T-cell (primary cell): ENCODE data around the gene PDSS2. TPM values are rescaled to one million over a fixed set of nuclear protein-coding genes. Genes with fewer than 3 reads are reported as not detected.
"Not testable (repeated sequence)": the region's sequence is repeated elsewhere in the genome, so short reads cannot be mapped to it uniquely, and the experiment has no call there.

Source experiments
- ATAC-seq, 4 experiments: fragments of 200-7000 bp in 3 of 4; fragments of 150-1000 bp in 1 of 4; cut with Tn5 transposase; replicated peaks in 1 of 4; 1 replicate in 3 of 4; 2 replicates in 1 of 4; pipeline ENCODE4 v1.10.0; 2021; ENCODE audit warnings: moderate library complexity in 3 of 4, mild to moderate bottlenecking in 2 of 4, moderate number of reproducible peaks in 1 of 4
- CTCF ChIA-PET, 2 donors: fragments of 300-600 bp; sonication (Branson Sonifier 250); formaldehyde crosslinking; loops; one replicate each; lab custom pipeline; 2022; ENCODE audit warnings: antibody characterized with exemption in 2 of 2; lab: Charles Lee
- POLR2A ChIA-PET, 2 donors: fragments of 300-600 bp; sonication (Branson Sonifier 250); formaldehyde crosslinking; loops; one replicate each; lab custom pipeline; 2022; ENCODE audit warnings: antibody characterized with exemption in 2 of 2; lab: Charles Lee
- DNase-seq, 35 experiments: peaks; one replicate each; pipeline versions ENCODE4 v3.0.0 to v3.0.0-alpha.2; 2013 to 2023
- H3K27ac ChIP-seq: one replicate; pipeline ENCODE4 v1.5.1; 2013; ENCODE audit warnings: low read length
- H3K27me3 ChIP-seq, 2 experiments: replicated peaks in 1 of 2; 1 replicate in 1 of 2; 2 replicates in 1 of 2; pipeline versions ENCODE4 v1.6.1 to v1.7.0; 2013; ENCODE audit warnings: low read length in 1 of 2, mixed read lengths in 1 of 2; ENCODE audit not compliant: control insufficient read depth in 2 of 2, insufficient read depth in 2 of 2; ENCODE audit errors: extremely low read depth in 1 of 2
- H3K36me3 ChIP-seq, 2 donors: 1 replicate in 1 of 2; 2 replicates in 1 of 2; pipeline versions ENCODE4 v1.6.1 to v1.7.0; 2013; ENCODE audit warnings: low read length in 1 of 2; ENCODE audit not compliant: control insufficient read depth in 2 of 2, insufficient read depth in 1 of 2; ENCODE audit errors: extremely low read depth in 1 of 2
- H3K4me1 ChIP-seq, 2 experiments: 1 replicate in 1 of 2; 2 replicates in 1 of 2; pipeline versions ENCODE4 v1.6.1 to v1.7.0; 2013; ENCODE audit warnings: low read length in 2 of 2, mixed read lengths in 1 of 2; ENCODE audit not compliant: insufficient read depth in 2 of 2, control insufficient read depth in 1 of 2; ENCODE audit errors: extremely low read depth in 1 of 2
- H3K4me3 ChIP-seq, 2 donors: 1 replicate in 1 of 2; 2 replicates in 1 of 2; pipeline versions ENCODE4 v1.5.1 to v1.7.0; 2013; ENCODE audit warnings: mild to moderate bottlenecking in 2 of 2, low read length in 1 of 2, moderate library complexity in 1 of 2; ENCODE audit not compliant: control insufficient read depth in 1 of 2; ENCODE audit errors: extremely low read depth in 1 of 2
- H3K9me3 ChIP-seq: 2 replicates; pipeline ENCODE4 v1.7.0; 2013
- H3K27ac Mint-ChIP-seq, 2 donors: one replicate each; pipeline ENCODE4 v1.8.0; 2020 to 2021; ENCODE audit warnings: mild to moderate bottlenecking in 2 of 2, mixed read lengths in 2 of 2
- H3K27me3 Mint-ChIP-seq, 2 donors: one replicate each; pipeline ENCODE4 v1.8.0; 2021 to 2022; ENCODE audit warnings: mixed read lengths in 2 of 2
- H3K36me3 Mint-ChIP-seq: one replicate; pipeline ENCODE4 v1.8.0; 2021; ENCODE audit warnings: mixed read lengths
- H3K4me1 Mint-ChIP-seq, 3 donors: one replicate each; pipeline ENCODE4 v1.8.0; 2020 to 2022; ENCODE audit warnings: mixed read lengths in 3 of 3, mild to moderate bottlenecking in 1 of 3
- H3K4me3 Mint-ChIP-seq, 3 donors: one replicate each; pipeline ENCODE4 v1.8.0; 2020 to 2022; ENCODE audit warnings: mild to moderate bottlenecking in 3 of 3, mixed read lengths in 3 of 3, moderate library complexity in 3 of 3
- H3K9me3 Mint-ChIP-seq, 3 donors: one replicate each; pipeline ENCODE4 v1.8.0; 2020 to 2022; ENCODE audit warnings: mixed read lengths in 3 of 3
- WGBS: methylation state at CpG from one replicate; pipeline ENCODE4 v1.1.5; 2013; ENCODE audit warnings: missing lambda C conversion rate; ENCODE audit not compliant: insufficient coverage; 5-methylcytosine and 5-hydroxymethylcytosine counted together
- total RNA-seq, 35 experiments: library from RNA in 6 of 35; stranded (reverse) in 6 of 35; fragments of 120-200 nt in 1 of 35; gene quantifications; one replicate each; pipeline versions ENCODE4 v1.2.1 to v1.2.4 and lab custom pipeline; 2013 to 2026

PDSS2 gene
- total RNA-seq, 5 donors from 2014 or later (not counting 1 experiment from before 2014, with no cell fraction given): 10.8 to 13.6 (median 11.8) TPM

GRCh38 chr6:107198631-107199416, 260.5 kb downstream of the PDSS2 start:
- H3K4me1 ChIP-seq: no peaks in the 10 kb centered on the region
- H3K4me1 Mint-ChIP-seq: no peaks in the 10 kb centered on the region
- no peaks in the 10 kb centered on the region for H3K27me3 Mint-ChIP-seq
- CTCF ChIA-PET: no interaction called here
- H3K9me3 Mint-ChIP-seq: no peaks in the 10 kb centered on the region
- POLR2A ChIA-PET: no interaction called here
- H3K27ac ChIP-seq: no peak overlapping the region
- H3K36me3 Mint-ChIP-seq: peaks cover 41% of the 10 kb centered on the region
- 100% methylated on average over 1 of the region's 7 CpGs for WGBS
- H3K27me3 ChIP-seq: no peaks in the 10 kb centered on the region
- ATAC-seq (no peak), DNase-seq (no peak)
- H3K27ac Mint-ChIP-seq: no peak overlapping the region
- no peaks in the 10 kb centered on the region for H3K9me3 ChIP-seq
- H3K4me3 Mint-ChIP-seq: no peak overlapping the region
- H3K4me3 ChIP-seq: no peak overlapping the region
- H3K36me3 ChIP-seq: no peaks in the 10 kb centered on the region

DNA sequence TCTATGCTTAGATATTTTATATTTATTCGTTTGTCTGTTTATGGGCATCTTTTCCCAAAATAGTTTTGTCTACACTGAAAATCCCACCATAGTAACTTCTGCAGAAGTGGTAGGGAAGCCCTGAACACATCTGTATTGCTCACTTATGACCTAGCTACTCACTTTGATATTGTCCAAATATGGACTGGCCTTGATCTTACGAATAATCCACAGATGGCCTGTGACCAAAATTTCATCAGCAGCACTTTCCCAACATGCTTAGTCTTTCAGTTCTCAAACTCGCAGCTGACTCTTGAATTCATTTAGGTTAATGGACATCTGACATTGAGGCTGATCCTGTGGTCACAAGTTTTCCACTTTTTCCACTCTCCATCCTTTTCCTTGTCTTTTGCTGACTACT, 263.2 kb downstream of the PDSS2 start:
- DNase-seq (no peak), ATAC-seq (no peak)
- H3K27ac ChIP-seq: no peak overlapping the region
- no peaks in the 10 kb centered on the region for H3K9me3 Mint-ChIP-seq
- ChIA-PET CTCF (no interaction called here), POLR2A (no interaction called here)
- no peaks in the 10 kb centered on the region for H3K9me3 ChIP-seq
- H3K4me3 Mint-ChIP-seq: no peak overlapping the region
- peaks cover 47% of the 10 kb centered on the region for H3K36me3 Mint-ChIP-seq
- H3K4me1 ChIP-seq: no peaks in the 10 kb centered on the region
- no CpG with 5 or more reads among the region's 3 CpGs for WGBS
- no peak overlapping the region for H3K27ac Mint-ChIP-seq
- H3K36me3 ChIP-seq: peaks cover 0 to 2% of the 10 kb centered on the region in 2 donors
- no peaks in the 10 kb centered on the region for H3K4me1 Mint-ChIP-seq
- H3K27me3 ChIP-seq: no peaks in the 10 kb centered on the region
- H3K4me3 ChIP-seq: no peak overlapping the region
- no peaks in the 10 kb centered on the region for H3K27me3 Mint-ChIP-seq

- CTCF ChIA-PET, H3K27ac ChIP-seq, H3K4me3 Mint-ChIP-seq, H3K4me3 ChIP-seq, H3K4me1 ChIP-seq, H3K4me1 Mint-ChIP-seq, H3K27me3 ChIP-seq, H3K9me3 ChIP-seq, H3K27me3 Mint-ChIP-seq, DNase-seq, H3K9me3 Mint-ChIP-seq, H3K36me3 ChIP-seq, H3K27ac Mint-ChIP-seq, ATAC-seq: not testable (repeated sequence)
- 97% methylated on average over 4 of the region's 8 CpGs for WGBS
- H3K36me3 Mint-ChIP-seq: peaks cover 55% of the 10 kb centered on the region
- POLR2A ChIA-PET: interaction anchor here in 1 of 2 donors (0.6 to 0.7 kb wide), 2 partner anchors 13 to 736 kb away, joined by 5 to 6 read pairs; no protein-coding TSS in a partner anchor
Measured at GRCh38 chr6:107194723-107195122, 264.6 kb downstream of the PDSS2 start.

GRCh38 chr6:107192830-107193229, 266.5 kb downstream of the PDSS2 start:
- Mint-ChIP-seq H3K36me3 (peaks cover 54% of the 10 kb centered on the region), H3K9me3 (no peaks in the 10 kb centered on the region), H3K27me3 (no peaks in the 10 kb centered on the region), H3K27ac (no peak overlapping the region), H3K4me3 (no peak overlapping the region), H3K4me1 (no peaks in the 10 kb centered on the region)
- DNase-seq: no peak
- no peak for ATAC-seq
- H3K27ac ChIP-seq: no peak overlapping the region
- ChIA-PET POLR2A (no interaction called here), CTCF (no interaction called here)
- H3K4me3 ChIP-seq: no peak overlapping the region
- H3K4me1 ChIP-seq: no peaks in the 10 kb centered on the region
- H3K27me3 ChIP-seq: no peaks in the 10 kb centered on the region
- no peaks in the 10 kb centered on the region for H3K9me3 ChIP-seq
- peaks cover 0 to 2% of the 10 kb centered on the region in 2 donors for H3K36me3 ChIP-seq
- WGBS: 90% methylated on average over 2 of the region's 4 CpGs

DNA sequence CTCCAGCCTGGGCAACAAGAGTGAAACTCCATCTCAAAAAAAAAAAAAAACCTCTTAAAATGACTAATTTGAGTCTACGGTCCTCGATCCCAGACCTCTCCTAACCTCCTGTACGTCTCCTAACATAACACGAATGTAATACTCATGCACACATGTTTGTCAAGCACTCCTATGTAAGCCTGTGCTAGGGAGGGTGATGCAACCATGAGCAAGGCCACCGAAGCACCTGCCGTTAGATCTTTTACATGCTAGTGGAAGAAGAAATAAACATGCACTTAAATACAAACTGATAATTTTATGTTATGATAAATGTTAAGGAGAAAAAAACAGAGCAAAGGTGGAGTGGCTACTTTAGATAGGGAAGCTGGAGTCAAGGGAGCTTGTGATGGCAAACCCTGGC, 271.7 kb downstream of the PDSS2 start:
- DNase-seq: no peak
- 80% methylated on average over 2 of the region's 6 CpGs for WGBS
- POLR2A ChIA-PET: no interaction called here
- CTCF ChIA-PET: interaction anchor here in 1 of 2 donors (0.7 kb wide), 1 partner anchor 1237 kb away, joined by 5 read pairs; no protein-coding TSS in a partner anchor
- ATAC-seq: no peak
- no peaks in the 10 kb centered on the region for H3K27me3 Mint-ChIP-seq
- Histone ChIP-seq H3K4me3 (no peak overlapping the region), H3K36me3 (peaks cover 0 to 2% of the 10 kb centered on the region in 2 donors), H3K27me3 (no peaks in the 10 kb centered on the region), H3K27ac (no peak overlapping the region), H3K4me1 (no peaks in the 10 kb centered on the region), H3K9me3 (no peaks in the 10 kb centered on the region)
- H3K36me3 Mint-ChIP-seq: peaks cover 52% of the 10 kb centered on the region
- no peaks in the 10 kb centered on the region for H3K9me3 Mint-ChIP-seq
- H3K4me3 Mint-ChIP-seq: no peak overlapping the region
- no peak overlapping the region for H3K27ac Mint-ChIP-seq
- H3K4me1 Mint-ChIP-seq: no peaks in the 10 kb centered on the region

GRCh38 chr6:107186047-107186446, 273.3 kb downstream of the PDSS2 start:
- Mint-ChIP-seq H3K4me3 (no peak overlapping the region), H3K27me3 (no peaks in the 10 kb centered on the region), H3K36me3 (peaks cover 39% of the 10 kb centered on the region), H3K9me3 (no peaks in the 10 kb centered on the region), H3K27ac (no peak overlapping the region), H3K4me1 (no peaks in the 10 kb centered on the region)
- Histone ChIP-seq H3K27ac (no peak overlapping the region), H3K4me3 (no peak overlapping the region), H3K9me3 (no peaks in the 10 kb centered on the region), H3K4me1 (no peaks in the 10 kb centered on the region), H3K27me3 (no peaks in the 10 kb centered on the region), H3K36me3 (no peaks in the 10 kb centered on the region)
- ATAC-seq (no peak), DNase-seq (no peak)
- ChIA-PET POLR2A (no interaction called here), CTCF (no interaction called here)
- no CpG with 5 or more reads among the region's 1 CpG for WGBS
